ENCODE data around the gene PSG5. TPM values are rescaled to one million over a fixed set of nuclear protein-coding genes. Genes with fewer than 3 reads are reported as not detected.
"Not testable (repeated sequence)": the region's sequence is repeated elsewhere in the genome, so short reads cannot be mapped to it uniquely, and the experiment has no call there.

The PSG5 gene
- total RNA-seq, 1 experiment from 2014 or later: 9.5 TPM

DNA sequence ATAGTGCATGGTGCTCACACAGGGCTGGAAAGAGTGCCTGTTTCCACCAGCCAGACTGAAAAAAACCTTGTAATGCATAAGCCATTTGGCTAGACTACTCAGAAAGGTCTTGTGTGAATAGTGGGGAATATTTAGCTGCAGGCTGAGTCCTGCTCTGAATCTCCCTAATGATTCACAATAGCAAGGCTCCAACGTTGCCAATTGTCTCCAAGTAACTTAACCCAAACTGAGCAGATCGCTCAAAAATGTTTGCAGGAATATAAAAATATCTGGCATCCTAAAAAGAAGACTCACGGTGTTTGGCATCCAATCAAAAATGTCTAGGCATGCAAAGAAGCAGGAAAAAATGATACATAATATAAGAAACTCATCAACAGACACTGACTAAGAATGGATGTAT lies 59.0 kb downstream of the PSG5 start:
- H3K4me3 ChIP-seq, H3K27me3 ChIP-seq, H3K36me3 ChIP-seq, H3K9me3 ChIP-seq: not testable (repeated sequence)
- peak; percentile 85 for DNase-seq

- no peak for DNase-seq
- H3K4me3 ChIP-seq: no peak overlapping the region
- no peaks in the 10 kb centered on the region for H3K36me3 ChIP-seq
- H3K27me3 ChIP-seq: no peaks in the 10 kb centered on the region
- no peaks in the 10 kb centered on the region for H3K9me3 ChIP-seq
These were observed 59.6 kb downstream of the PSG5 start for GRCh38 chr19:43126720-43127119.

- no peak overlapping the region for H3K4me3 ChIP-seq
- no peak for DNase-seq
- no peaks in the 10 kb centered on the region for H3K36me3 ChIP-seq
- no peaks in the 10 kb centered on the region for H3K9me3 ChIP-seq
- no peaks in the 10 kb centered on the region for H3K27me3 ChIP-seq
These were observed 62.0 kb downstream of the PSG5 start for GRCh38 chr19:43124360-43124759.

DNA sequence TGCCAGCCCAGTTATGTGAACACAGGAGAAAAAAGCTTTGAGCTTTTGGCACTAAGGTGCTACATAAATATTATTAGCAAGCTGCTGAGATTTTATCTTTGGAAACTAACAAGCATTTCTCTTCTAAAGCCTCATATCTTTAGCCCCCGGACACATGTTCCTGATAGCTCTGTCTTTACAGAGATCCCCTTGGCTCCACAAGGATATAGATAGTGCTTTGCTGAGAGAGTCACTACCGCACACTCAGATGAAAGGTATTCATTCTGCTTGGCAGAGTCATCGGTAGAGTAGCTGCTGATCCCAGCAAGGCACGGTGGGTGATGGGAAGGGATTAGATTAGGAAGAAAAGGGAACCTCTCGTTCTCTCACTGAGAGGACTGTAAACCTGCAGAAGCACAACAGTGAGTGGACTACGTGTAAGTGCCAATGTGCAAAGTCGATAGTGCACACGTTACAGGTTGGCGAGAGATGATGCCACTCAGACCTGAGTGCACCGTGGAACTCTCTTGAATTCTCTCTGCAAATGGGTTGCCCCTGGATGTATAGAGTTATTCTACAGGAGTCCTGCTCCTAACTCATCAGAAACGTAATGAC lies 65.8 kb downstream of the PSG5 start:
- DNase-seq: peak; percentile 92
- not testable (repeated sequence) for H3K4me3 ChIP-seq, H3K27me3 ChIP-seq, H3K36me3 ChIP-seq
- peaks cover 18% of the 10 kb centered on the region for H3K9me3 ChIP-seq

- not testable (repeated sequence) for H3K4me3 ChIP-seq, H3K27me3 ChIP-seq
- Histone ChIP-seq H3K9me3 (peaks cover 20% of the 10 kb centered on the region), H3K36me3 (peaks cover 10% of the 10 kb centered on the region)
- peak; percentile 51 for DNase-seq
These were observed 66.8 kb downstream of the PSG5 start for GRCh38 chr19:43119526-43119925.

Other genes with a start within 250 kb of the PSG5 start
- not detected in 2 replicates for gene PSG7, start 249.3 kb downstream of the PSG5 start, total RNA-seq (2014; rRNA removed; shearing (Covaris generic); ENCODE audit: low replicate concordance)
- not detected in 2 replicates for gene PSG11, start 160.1 kb downstream of the PSG5 start, total RNA-seq (2014; rRNA removed; shearing (Covaris generic); ENCODE audit: low replicate concordance)
- not detected in 2 replicates for gene PSG2, start 103.8 kb downstream of the PSG5 start, total RNA-seq (2014; rRNA removed; shearing (Covaris generic); ENCODE audit: low replicate concordance)
- not detected in 2 replicates for gene PSG4, start 19.1 kb upstream of the PSG5 start, total RNA-seq (2014; rRNA removed; shearing (Covaris generic); ENCODE audit: low replicate concordance)
- not detected in 2 replicates for gene PSG9, start 83.0 kb upstream of the PSG5 start, total RNA-seq (2014; rRNA removed; shearing (Covaris generic); ENCODE audit: low replicate concordance)
- 2.7 and 4.9 TPM in 2 replicates for gene CD177, start 167.2 kb upstream of the PSG5 start, total RNA-seq (2014; rRNA removed; shearing (Covaris generic); ENCODE audit: low replicate concordance)
- not detected in 2 replicates for gene TEX101, start 228.4 kb upstream of the PSG5 start, total RNA-seq (2014; rRNA removed; shearing (Covaris generic); ENCODE audit: low replicate concordance)

Measured in MG63 (cell line).